Activated CD8-positive, alpha-beta memory T cell treated with anti-CD3 and anti-CD28 coated beads for 48 hours (primary cell): ENCODE results near the gene NDUFV3.
"Not testable (repeated sequence)": the region's sequence is repeated elsewhere in the genome, so short reads cannot be mapped to it uniquely, and the experiment has no call there.

Experiments
- DNase-seq, 3 experiments: peaks; one replicate each; pipeline ENCODE4 v3.0.0-alpha.2; 2020; ENCODE audit warnings: low read depth in 2 of 3, low spot score in 2 of 3

The NDUFV3 gene

GRCh38 chr21:42892931-42893755, at the start of gene NDUFV3:
Gene NDUFV3 (plus strand): TSS chr21:42893309. CDS start chr21:42893334, 25 bp downstream.
- DNase-seq: peak; percentile 99 to 100 (median 100)

- no peak for DNase-seq
Observed at GRCh38 chr21:42844411-42845113, 48.5 kb upstream of the NDUFV3 start.

- no peak for DNase-seq
Observed at GRCh38 chr21:42845296-42845965, 47.7 kb upstream of the NDUFV3 start.

GRCh38 chr21:42846221-42846620, 46.9 kb upstream of the NDUFV3 start:
- DNase-seq: no peak

GRCh38 chr21:42847051-42847707, 45.9 kb upstream of the NDUFV3 start:
- DNase-seq: no peak

GRCh38 chr21:42847726-42848125, 45.4 kb upstream of the NDUFV3 start:
- DNase-seq: no peak

GRCh38 chr21:42848144-42848931, 44.8 kb upstream of the NDUFV3 start:
- DNase-seq: not testable (repeated sequence)

GRCh38 chr21:42848932-42849758, 44.0 kb upstream of the NDUFV3 start:
- no peak for DNase-seq

- no peak for DNase-seq
Observed at GRCh38 chr21:42849759-42850412, 43.2 kb upstream of the NDUFV3 start.

- DNase-seq: no peak
Observed at GRCh38 chr21:42850463-42850862, 42.6 kb upstream of the NDUFV3 start.

- DNase-seq: no peak
Observed at GRCh38 chr21:42850866-42851391, 42.2 kb upstream of the NDUFV3 start.

GRCh38 chr21:42851812-42852665, 41.1 kb upstream of the NDUFV3 start:
- DNase-seq: no peak

GRCh38 chr21:42852925-42853570, 40.1 kb upstream of the NDUFV3 start:
- no peak for DNase-seq

GRCh38 chr21:42853621-42854020, 39.5 kb upstream of the NDUFV3 start:
- no peak for DNase-seq

- no peak for DNase-seq
Observed at GRCh38 chr21:42854246-42855010, 38.7 kb upstream of the NDUFV3 start.

GRCh38 chr21:42855171-42855936, 37.8 kb upstream of the NDUFV3 start:
- DNase-seq: no peak
